ENCODE results near the gene SLC12A6.

DNA sequence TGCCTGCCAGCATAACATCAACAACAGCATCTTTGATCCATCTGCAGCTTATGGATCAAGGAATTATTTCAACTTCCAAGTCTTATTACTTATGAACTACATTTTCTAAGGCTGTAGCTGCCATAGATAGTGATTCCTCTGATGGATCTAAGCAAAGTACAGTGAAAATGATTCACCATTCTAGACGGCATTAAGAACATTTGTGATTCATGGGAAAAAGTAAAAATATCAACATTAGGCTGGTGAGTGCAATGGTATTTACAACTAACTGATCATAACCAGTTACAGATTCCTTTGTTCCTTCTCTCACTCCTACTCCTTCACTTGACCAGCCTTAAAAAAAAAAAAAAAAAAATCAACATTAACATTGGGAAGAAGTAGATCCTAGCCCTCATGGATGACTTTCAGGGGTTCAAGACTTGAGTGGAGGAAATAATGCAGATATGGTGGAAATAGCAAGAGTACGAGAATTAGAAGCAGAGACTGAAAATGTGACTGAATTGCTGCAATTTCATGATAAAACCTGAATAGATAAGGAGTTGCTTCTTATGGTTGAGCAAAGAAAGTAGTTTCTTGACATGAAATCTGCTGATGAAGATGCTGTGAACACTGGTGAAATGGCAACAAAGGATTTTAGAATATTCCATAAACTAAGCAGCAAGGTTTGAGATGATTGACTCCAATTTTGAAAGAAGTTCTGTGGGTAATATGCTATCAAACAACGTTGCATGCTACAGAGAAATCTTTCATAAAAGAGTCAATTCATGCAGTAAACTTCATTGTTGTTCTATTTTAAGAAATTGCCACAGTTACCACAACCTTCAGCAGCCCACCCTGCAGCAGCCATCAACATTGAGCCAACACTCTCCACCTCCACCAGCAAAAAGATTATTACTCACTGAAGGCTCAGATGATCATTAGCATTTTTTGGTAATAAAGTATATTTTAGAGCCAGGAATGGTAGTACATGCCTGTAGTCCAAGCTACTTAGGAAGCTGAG lies 22.8 kb downstream of the SLC12A6 start:
- TF ChIP-seq GATA3 (IDR thresholded peaks at IDR 0.05; ENCODE audit: low read depth, low read length) (no peak), GATA2 (IDR thresholded peaks at IDR 0.05; ENCODE audit: low read depth, low read length) (no peak)

Data from SH-SY5Y (cell line).